ENCODE measurements around the gene ZDHHC1.
"Not testable (repeated sequence)": the region's sequence is repeated elsewhere in the genome, so short reads cannot be mapped to it uniquely, and the experiment has no call there.

The ZDHHC1 gene

GRCh38 chr16:67384778-67385510 is 31.3 kb downstream of the ZDHHC1 start:
- no peak overlapping the region for H3K4me2 ChIP-seq (ENCODE audit: low read depth, low read length, poor library complexity, severe bottlenecking)
- no peaks in the 10 kb centered on the region for H3K9me3 ChIP-seq (ENCODE audit: insufficient read depth, low read depth, low read length)
- no peak for TF ChIP-seq EZH2phosphoT487 (IDR thresholded peaks at IDR 0.05; ENCODE audit: borderline replicate concordance)
- no peak for TF ChIP-seq CTCF (conservative IDR thresholded peaks at IDR 0.05; ENCODE audit: low read length)

DNA sequence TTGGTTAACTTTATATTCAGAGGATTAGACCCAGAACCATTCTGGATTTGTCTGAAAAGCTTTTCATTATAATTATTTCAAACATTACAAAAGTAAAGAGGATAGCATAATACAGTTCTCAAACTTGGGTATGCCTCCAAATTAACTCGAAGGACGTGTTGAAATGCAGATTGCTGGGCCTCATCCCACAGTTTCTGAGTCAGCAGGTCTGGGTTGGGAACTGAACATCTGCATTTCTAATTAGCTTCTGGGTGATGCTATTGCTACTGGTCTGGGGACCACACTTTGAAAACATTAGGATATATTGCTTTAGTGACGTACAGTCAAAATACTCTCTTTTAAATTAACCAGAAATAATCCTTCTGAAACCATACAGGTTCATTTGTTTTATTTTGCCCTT is 33.0 kb downstream of the ZDHHC1 start:
- Histone ChIP-seq H3K9me3 (ENCODE audit: insufficient read depth, low read depth, low read length) (no peaks in the 10 kb centered on the region), H3K79me2 (ENCODE audit: insufficient read depth, low read length) (no peaks in the 10 kb centered on the region), H4K20me1 (ENCODE audit: insufficient read depth, low read length, poor library complexity, severe bottlenecking) (no peaks in the 10 kb centered on the region), H3K4me1 (ENCODE audit: insufficient read depth, low read length, poor library complexity, severe bottlenecking) (no peaks in the 10 kb centered on the region), H3K9ac (ENCODE audit: low read depth, low read length, poor library complexity, severe bottlenecking) (no peak overlapping the region), H3F3A (ENCODE audit: low read depth) (no peaks in the 10 kb centered on the region), H3K27me3 (ENCODE audit: insufficient read depth, low read length, poor library complexity, severe bottlenecking) (no peaks in the 10 kb centered on the region), H3K4me3 (ENCODE audit: low read length, poor library complexity, severe bottlenecking) (no peak overlapping the region), H3K36me3 (ENCODE audit: insufficient read depth, low read length) (no peaks in the 10 kb centered on the region), H3K9me2 (replicated peaks; ENCODE audit: low read depth, low read length) (no peaks in the 10 kb centered on the region), H2AFZ (ENCODE audit: low read length) (no peak overlapping the region), H3K4me2 (ENCODE audit: low read depth, low read length, poor library complexity, severe bottlenecking) (no peak overlapping the region)
- no peak for TF ChIP-seq CTCF (conservative IDR thresholded peaks at IDR 0.05; ENCODE audit: low read length)

More at GRCh38 chr16:67384778-67385510, 31.3 kb downstream of the ZDHHC1 start:
- H3K79me2 ChIP-seq (ENCODE audit: insufficient read depth, low read length) = no peaks in the 10 kb centered on the region
- no peak overlapping the region for H3K9ac ChIP-seq (ENCODE audit: low read depth, low read length, poor library complexity, severe bottlenecking)
- H3K9me2 ChIP-seq (replicated peaks; ENCODE audit: low read depth, low read length) = no peaks in the 10 kb centered on the region
- no peaks in the 10 kb centered on the region for H4K20me1 ChIP-seq (ENCODE audit: insufficient read depth, low read length, poor library complexity, severe bottlenecking)
- H3F3A ChIP-seq (ENCODE audit: low read depth) = no peaks in the 10 kb centered on the region
- H2AFZ ChIP-seq (ENCODE audit: low read length) = no peak overlapping the region
- H3K36me3 ChIP-seq (ENCODE audit: insufficient read depth, low read length) = no peaks in the 10 kb centered on the region
- H3K27me3 ChIP-seq (ENCODE audit: insufficient read depth, low read length, poor library complexity, severe bottlenecking) = no peaks in the 10 kb centered on the region
- H3K4me3 ChIP-seq (ENCODE audit: low read length, poor library complexity, severe bottlenecking) = no peak overlapping the region
- no peaks in the 10 kb centered on the region for H3K4me1 ChIP-seq (ENCODE audit: insufficient read depth, low read length, poor library complexity, severe bottlenecking)

DNA sequence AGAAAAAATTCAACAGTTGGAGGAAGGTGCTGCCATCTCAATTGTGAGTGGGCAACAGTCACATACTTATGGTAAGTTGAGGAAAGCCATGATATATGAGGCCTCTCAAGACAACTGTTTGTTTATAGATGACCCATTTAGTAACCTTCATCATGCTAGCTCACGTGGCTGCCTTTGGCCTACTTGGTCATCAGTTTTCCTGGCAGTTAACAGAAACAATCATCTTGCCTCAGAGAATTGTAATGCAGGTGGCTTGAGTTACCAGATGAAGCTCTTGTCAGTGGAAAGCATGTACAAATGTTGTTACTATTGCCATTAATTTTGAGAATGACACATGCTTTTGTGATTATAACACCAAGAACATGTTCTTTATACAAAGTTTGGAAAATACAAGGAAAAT is 37.6 kb downstream of the ZDHHC1 start:
- H3K36me3 ChIP-seq (ENCODE audit: insufficient read depth, low read length) = no peaks in the 10 kb centered on the region
- H4K20me1 ChIP-seq (ENCODE audit: insufficient read depth, low read length, poor library complexity, severe bottlenecking) = no peaks in the 10 kb centered on the region

DNA sequence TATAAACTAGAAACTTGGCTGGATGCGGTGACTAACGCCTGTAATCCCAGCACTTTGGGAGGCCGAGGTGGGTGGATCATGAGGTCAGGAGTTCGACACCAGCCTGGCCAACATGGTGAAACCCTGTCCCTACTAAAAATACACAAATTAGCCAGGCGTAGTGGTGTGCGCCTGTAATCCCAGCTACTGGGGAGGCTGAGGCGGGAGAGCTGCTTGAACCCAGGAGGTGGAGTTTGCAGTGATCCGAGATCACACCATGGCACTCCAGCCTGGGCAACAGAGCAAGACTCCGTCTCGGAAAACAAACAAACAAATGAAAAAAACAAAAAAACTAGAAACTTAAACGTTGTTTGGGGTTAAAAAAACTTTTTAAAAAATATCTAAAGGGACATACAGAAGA is 40.3 kb downstream of the ZDHHC1 start:
- not testable (repeated sequence) for H2AFZ ChIP-seq (ENCODE audit: low read length); H3F3A ChIP-seq (ENCODE audit: low read depth); H3K4me2 ChIP-seq (ENCODE audit: low read depth, low read length, poor library complexity, severe bottlenecking); H3K9me3 ChIP-seq (ENCODE audit: insufficient read depth, low read depth, low read length); H3K9ac ChIP-seq (ENCODE audit: low read depth, low read length, poor library complexity, severe bottlenecking); H3K79me2 ChIP-seq (ENCODE audit: insufficient read depth, low read length); H3K4me1 ChIP-seq (ENCODE audit: insufficient read depth, low read length, poor library complexity, severe bottlenecking); H3K4me3 ChIP-seq (ENCODE audit: low read length, poor library complexity, severe bottlenecking); H4K20me1 ChIP-seq (ENCODE audit: insufficient read depth, low read length, poor library complexity, severe bottlenecking); H3K36me3 ChIP-seq (ENCODE audit: insufficient read depth, low read length); H3K27me3 ChIP-seq (ENCODE audit: insufficient read depth, low read length, poor library complexity, severe bottlenecking); H3K9me2 ChIP-seq (replicated peaks; ENCODE audit: low read depth, low read length)

More for the DNA sequence above, 37.6 kb downstream of the ZDHHC1 start:
- Histone ChIP-seq H3K9me3 (ENCODE audit: insufficient read depth, low read depth, low read length) (no peaks in the 10 kb centered on the region), H3K79me2 (ENCODE audit: insufficient read depth, low read length) (no peaks in the 10 kb centered on the region), H3K4me3 (ENCODE audit: low read length, poor library complexity, severe bottlenecking) (no peak overlapping the region), H3K4me2 (ENCODE audit: low read depth, low read length, poor library complexity, severe bottlenecking) (no peak overlapping the region), H3F3A (ENCODE audit: low read depth) (no peaks in the 10 kb centered on the region), H3K27me3 (ENCODE audit: insufficient read depth, low read length, poor library complexity, severe bottlenecking) (no peaks in the 10 kb centered on the region), H3K9ac (ENCODE audit: low read depth, low read length, poor library complexity, severe bottlenecking) (no peak overlapping the region), H3K4me1 (ENCODE audit: insufficient read depth, low read length, poor library complexity, severe bottlenecking) (no peaks in the 10 kb centered on the region), H3K9me2 (replicated peaks; ENCODE audit: low read depth, low read length) (no peaks in the 10 kb centered on the region), H2AFZ (ENCODE audit: low read length) (no peak overlapping the region)
- TF ChIP-seq EZH2phosphoT487 (IDR thresholded peaks at IDR 0.05; ENCODE audit: borderline replicate concordance) (no peak), CTCF (conservative IDR thresholded peaks at IDR 0.05; ENCODE audit: low read length) (no peak)

Data from Loucy (cell line).